Effector memory CD4-positive, alpha-beta T cell (primary cell): Measurements from ENCODE around the gene ALDH4A1.

Experiments
- DNase-seq, 3 donors: peaks; one replicate each; pipeline ENCODE4 v3.0.0-alpha.2; 2020
- H3K27ac ChIP-seq: 2 replicates; pipeline ENCODE4 v1.7.0; 2013; ENCODE audit warnings: mild to moderate bottlenecking, low read length, moderate library complexity; ENCODE audit not compliant: insufficient read depth, poor library complexity, severe bottlenecking
- H3K27me3 ChIP-seq: replicated peaks from 2 replicates; pipeline ENCODE4 v1.7.0; 2013; ENCODE audit warnings: mild to moderate bottlenecking, low read length; ENCODE audit not compliant: insufficient read depth, control insufficient read depth, poor library complexity, severe bottlenecking
- H3K36me3 ChIP-seq: 2 replicates; pipeline ENCODE4 v1.7.0; 2013; ENCODE audit warnings: mild to moderate bottlenecking, low read length, moderate library complexity; ENCODE audit not compliant: control insufficient read depth, insufficient read depth
- H3K4me1 ChIP-seq: 2 replicates; pipeline ENCODE4 v1.7.0; 2013; ENCODE audit warnings: low read length, mild to moderate bottlenecking; ENCODE audit not compliant: control insufficient read depth, insufficient read depth, poor library complexity, severe bottlenecking
- H3K4me3 ChIP-seq: 2 replicates; pipeline ENCODE4 v1.7.0; 2013; ENCODE audit warnings: low read length, low read depth, mild to moderate bottlenecking; ENCODE audit not compliant: insufficient read depth, poor library complexity, severe bottlenecking
- H3K9me3 ChIP-seq: 2 replicates; pipeline ENCODE4 v1.7.0; 2013; ENCODE audit warnings: mild to moderate bottlenecking, low read length, moderate library complexity; ENCODE audit not compliant: control insufficient read depth

ALDH4A1 gene

DNA sequence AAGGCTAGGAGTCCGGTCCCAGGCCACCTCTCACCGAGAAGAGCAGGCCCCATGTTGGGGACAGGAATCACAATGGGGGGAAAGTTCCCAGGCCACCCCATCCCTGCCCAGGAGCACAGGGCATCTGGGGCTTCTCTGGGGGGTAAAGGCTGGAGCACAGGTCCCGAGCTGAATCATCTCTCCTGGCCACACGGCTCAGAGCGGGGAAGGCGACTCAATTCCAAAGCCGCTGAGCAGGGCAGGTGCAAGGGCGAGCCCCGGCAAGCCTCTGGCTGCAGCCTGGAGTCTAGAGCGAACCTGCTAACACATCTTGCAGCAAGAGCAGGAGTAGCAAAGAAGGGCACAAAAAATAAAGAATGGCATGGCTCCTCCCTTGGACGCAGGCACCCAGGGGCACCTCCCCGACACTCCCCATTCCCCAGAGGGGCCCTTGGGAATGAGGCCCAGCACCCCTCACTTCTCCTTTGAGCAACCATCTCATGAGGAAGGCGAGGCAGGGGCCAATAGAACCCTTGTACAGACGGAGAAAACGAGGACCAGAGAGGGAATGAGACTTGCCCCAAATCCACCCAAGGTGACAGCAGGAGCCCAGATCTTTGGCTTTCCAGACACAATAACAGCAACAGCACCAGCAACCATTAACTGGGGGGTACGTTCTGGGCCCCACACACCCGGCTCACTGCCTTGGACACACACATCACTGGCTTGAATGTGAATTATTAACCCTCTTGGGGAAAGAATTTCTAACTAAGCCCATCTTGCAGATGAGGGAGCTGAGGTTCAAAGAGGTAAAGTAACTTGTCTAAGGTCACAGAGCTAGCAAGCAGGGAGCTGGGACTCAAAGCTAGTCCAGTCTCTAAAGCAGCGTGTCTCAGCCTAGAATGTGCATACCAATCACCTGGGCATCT is 20.7 kb upstream of the ALDH4A1 start:
- H3K4me3 ChIP-seq: no peak overlapping the region
- H3K4me1 ChIP-seq: peaks cover 56% of the 10 kb centered on the region
- H3K27ac ChIP-seq: no peak overlapping the region
- no peaks in the 10 kb centered on the region for H3K27me3 ChIP-seq
- H3K36me3 ChIP-seq: peaks cover 27% of the 10 kb centered on the region
- no peaks in the 10 kb centered on the region for H3K9me3 ChIP-seq
- no peak for DNase-seq

DNA sequence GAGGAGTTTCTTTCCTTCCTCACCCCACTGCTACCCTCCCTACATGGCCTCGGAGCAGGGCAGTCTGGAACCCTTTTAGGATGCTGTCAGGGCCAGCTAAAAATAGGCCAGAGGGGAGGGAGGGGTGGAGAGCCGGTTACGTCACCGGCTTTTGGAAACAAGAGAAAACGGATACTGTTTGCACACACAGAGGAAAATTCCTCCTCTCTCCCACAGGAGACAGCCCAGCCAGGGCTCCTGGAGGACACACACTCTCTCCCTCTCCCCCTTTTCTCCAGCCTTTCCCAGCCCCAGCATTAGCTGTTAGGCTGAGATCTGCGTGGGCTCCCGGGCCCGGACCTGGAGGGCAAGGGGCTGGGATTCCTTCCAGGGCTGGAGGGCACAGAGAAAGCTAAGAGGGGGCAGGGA is 20.0 kb upstream of the ALDH4A1 start:
- no peak for DNase-seq
- peaks cover 48% of the 10 kb centered on the region for H3K4me1 ChIP-seq
- no peaks in the 10 kb centered on the region for H3K27me3 ChIP-seq
- H3K27ac ChIP-seq: no peak overlapping the region
- no peaks in the 10 kb centered on the region for H3K9me3 ChIP-seq
- no peak overlapping the region for H3K4me3 ChIP-seq
- peaks cover 34% of the 10 kb centered on the region for H3K36me3 ChIP-seq

DNA sequence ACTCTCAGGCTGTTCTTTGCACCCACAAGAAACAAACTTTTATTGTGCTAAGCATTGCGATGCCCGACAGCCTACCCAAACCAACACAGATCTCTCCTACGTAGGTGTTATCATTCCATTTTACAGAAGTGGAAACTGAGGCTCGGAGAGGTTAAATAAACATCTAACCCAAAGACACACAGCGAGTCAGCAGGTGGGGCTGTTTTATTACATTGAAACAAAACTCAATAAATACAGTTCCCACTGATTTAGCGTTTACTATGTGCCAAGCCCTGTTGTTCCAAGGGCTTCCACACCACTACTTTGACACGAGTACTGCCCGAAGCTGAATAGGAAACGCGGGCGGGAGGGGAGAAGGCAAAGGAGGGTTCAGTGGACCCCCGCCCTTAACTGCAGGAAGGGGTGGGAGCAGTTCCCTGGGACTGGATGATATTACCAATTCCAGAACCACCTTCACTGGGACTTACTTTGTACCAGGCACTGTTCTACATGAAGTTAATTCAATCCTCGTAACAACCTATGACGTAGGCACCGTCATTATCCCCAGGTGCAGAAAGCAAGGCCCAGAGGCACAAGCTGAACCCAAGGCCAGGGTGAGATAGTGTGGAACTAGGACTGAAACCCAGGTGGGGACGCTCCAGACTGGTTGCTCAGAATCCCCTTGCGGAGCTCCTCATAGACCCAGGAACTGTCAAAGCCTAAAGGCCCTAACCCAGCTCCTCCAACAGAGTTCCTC is 19.3 kb upstream of the ALDH4A1 start:
- Histone ChIP-seq H3K27ac (no peak overlapping the region), H3K9me3 (no peaks in the 10 kb centered on the region), H3K36me3 (peaks cover 41% of the 10 kb centered on the region), H3K4me3 (no peak overlapping the region), H3K27me3 (no peaks in the 10 kb centered on the region), H3K4me1 (peaks cover 42% of the 10 kb centered on the region)
- DNase-seq: no peak

- Histone ChIP-seq H3K27ac (no peak overlapping the region), H3K4me3 (no peak overlapping the region), H3K27me3 (no peaks in the 10 kb centered on the region), H3K4me1 (peaks cover 34% of the 10 kb centered on the region), H3K9me3 (no peaks in the 10 kb centered on the region), H3K36me3 (peaks cover 47% of the 10 kb centered on the region)
- DNase-seq: no peak
Measured at GRCh38 chr1:18920931-18921330, 18.6 kb upstream of the ALDH4A1 start.

DNA sequence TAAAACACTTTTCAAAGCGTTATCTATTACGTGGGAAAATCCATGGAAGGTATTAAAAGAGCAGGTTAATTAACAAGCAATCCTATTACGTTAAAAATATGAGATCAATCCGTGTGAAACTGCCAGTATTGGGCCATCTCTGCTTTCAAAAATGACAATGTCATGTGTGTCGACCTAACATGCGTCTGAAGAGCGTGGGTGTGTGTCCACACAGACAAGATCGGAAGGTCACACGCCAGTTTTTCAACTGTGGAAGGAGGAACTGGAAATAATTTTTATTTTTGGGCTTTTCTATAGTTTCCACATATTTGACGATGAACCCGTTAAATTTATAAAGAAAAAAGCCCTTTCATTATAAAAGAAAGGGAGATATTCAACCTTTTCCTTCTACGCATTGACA is 17.6 kb upstream of the ALDH4A1 start:
- DNase-seq: no peak
- no peak overlapping the region for H3K27ac ChIP-seq
- no peaks in the 10 kb centered on the region for H3K27me3 ChIP-seq
- peaks cover 57% of the 10 kb centered on the region for H3K36me3 ChIP-seq
- no peaks in the 10 kb centered on the region for H3K9me3 ChIP-seq
- no peak overlapping the region for H3K4me3 ChIP-seq
- H3K4me1 ChIP-seq: peaks cover 28% of the 10 kb centered on the region

DNA sequence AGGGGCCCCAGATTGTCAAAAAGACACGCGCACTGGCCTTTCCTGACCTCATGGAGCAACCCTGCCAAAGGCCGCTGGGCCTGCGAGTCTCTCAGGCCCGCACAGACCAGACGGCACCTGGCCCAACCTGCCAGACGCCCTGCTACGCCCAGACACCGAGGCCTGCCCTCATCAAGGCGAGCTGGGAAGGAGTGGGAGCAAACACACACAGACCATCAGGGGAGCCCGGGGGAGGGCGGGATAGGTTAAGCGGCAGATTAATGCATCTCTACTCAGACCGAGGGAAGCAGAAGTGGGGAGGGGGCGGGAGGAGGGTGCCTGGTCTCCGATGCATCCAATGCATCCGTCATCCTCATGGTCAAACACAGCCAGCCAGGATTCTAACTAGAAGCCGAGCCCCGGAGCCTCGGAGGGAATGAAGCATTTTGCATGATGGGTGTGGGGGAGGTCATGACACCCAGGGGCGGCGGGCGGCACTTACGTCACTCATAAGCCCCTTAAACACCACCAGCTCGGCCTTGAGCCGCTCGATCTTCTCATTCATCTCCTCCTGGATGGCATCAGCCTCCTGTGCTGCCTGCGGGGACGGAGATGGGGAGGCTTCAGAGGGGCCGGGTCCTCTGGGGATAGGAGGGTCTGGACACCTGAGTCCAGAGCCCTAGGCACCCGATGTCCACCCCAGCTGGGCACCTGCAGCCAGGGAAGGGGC is 17.0 kb upstream of the ALDH4A1 start:
- Histone ChIP-seq H3K4me3 (no peak overlapping the region), H3K4me1 (peaks cover 22% of the 10 kb centered on the region), H3K36me3 (peaks cover 59% of the 10 kb centered on the region), H3K27ac (no peak overlapping the region), H3K27me3 (no peaks in the 10 kb centered on the region), H3K9me3 (no peaks in the 10 kb centered on the region)
- no peak for DNase-seq

DNA sequence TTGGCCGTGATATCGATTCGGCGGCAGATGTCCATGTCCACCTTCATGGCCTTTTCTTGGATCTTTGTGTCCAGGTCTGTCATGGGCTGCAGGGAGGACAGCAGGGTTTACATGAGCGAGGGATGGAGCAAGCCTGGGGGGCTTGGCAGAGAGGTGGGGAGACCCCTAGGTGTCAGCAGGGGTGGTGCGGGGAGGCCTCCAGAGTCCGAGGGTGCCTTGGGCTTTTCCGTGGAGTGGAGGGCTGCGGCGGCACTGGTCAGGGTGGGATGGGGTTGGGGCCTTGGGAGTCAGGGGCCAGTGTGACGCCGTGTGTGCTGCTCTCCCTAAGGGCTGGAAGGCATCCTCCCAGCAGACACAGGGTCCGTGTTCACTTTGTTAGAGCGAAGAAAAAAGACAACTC is 16.1 kb upstream of the ALDH4A1 start:
- Histone ChIP-seq H3K27ac (no peak overlapping the region), H3K36me3 (peaks cover 63% of the 10 kb centered on the region), H3K9me3 (no peaks in the 10 kb centered on the region), H3K27me3 (no peaks in the 10 kb centered on the region), H3K4me1 (peaks cover 14% of the 10 kb centered on the region), H3K4me3 (no peak overlapping the region)
- DNase-seq: no peak

DNA sequence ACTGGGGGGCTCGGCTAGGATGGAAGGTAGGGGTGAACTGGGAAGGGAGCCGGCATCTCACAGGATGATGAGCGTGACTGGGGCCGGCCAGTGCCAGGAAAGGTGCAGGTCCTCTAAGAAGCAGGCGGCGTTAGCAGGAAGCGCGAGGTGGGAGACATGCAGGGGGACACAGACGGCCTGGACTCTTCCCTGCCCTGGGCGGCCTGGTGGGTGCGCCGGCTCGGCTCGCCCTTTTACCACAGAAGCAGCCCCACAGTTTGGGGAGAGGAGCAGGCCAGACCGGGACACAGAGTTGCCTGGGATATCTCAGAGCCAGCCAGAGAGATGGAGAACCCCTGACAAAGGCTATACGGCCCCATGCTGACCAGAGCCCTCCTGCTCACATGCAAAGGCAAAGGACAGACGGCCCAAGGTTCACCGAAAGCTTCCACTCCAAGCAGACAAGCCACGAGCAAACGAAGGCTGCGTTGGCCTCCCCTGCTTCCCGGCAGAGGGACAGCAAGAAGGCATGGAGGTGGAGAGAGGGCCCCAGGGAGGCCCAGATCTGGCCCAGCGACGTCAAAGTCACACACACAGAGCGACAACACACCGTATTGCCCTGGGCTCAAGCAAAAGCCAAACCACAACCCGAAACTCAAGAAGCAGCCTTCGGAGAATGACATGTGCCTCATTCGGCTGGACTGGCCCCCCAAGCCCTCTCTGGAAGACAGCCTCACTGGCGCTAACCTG is 14.9 kb upstream of the ALDH4A1 start:
- Histone ChIP-seq H3K27me3 (no peaks in the 10 kb centered on the region), H3K4me1 (peaks cover 7% of the 10 kb centered on the region), H3K27ac (no peak overlapping the region), H3K36me3 (peaks cover 66% of the 10 kb centered on the region), H3K9me3 (no peaks in the 10 kb centered on the region), H3K4me3 (no peak overlapping the region)
- DNase-seq: no peak

DNA sequence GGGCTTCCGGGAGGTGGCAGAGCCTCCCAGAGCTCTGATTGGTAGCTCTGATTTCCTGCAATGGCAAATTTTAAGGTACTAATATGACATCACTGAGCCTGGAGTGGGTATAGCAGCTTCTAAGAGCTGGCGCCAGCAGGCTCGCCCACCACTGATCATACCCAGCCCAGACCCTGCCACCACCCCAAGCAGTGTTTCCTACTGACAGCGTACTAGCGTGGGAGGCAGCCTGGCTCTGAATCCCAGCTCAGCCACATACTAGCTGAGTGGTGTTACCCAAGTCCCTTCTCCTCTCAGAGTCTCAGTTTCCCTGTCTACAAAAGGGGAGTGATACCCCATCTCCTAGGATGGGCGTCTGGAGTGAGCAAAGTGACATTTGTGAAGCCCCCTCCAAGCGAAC is 13.0 kb upstream of the ALDH4A1 start:
- Histone ChIP-seq H3K9me3 (no peaks in the 10 kb centered on the region), H3K27ac (no peak overlapping the region), H3K4me3 (no peak overlapping the region), H3K36me3 (peaks cover 75% of the 10 kb centered on the region), H3K4me1 (peaks cover 4% of the 10 kb centered on the region), H3K27me3 (no peaks in the 10 kb centered on the region)
- no peak for DNase-seq
